ENCODE measurements around the gene REXO1. TPM values are rescaled to one million over a fixed set of nuclear protein-coding genes. Genes with fewer than 3 reads are reported as not detected.

Gene REXO1
- total and polyA plus RNA-seq, 2 donors (not counting 1 experiment from before 2014, with no cell fraction given): 72.6 to 898 TPM

GRCh38 chr19:1805401-1806183 is 42.7 kb downstream of the REXO1 start:
- Histone ChIP-seq H3K9me3 (ENCODE audit: control extremely low read depth in 1 of 3, control insufficient read depth in 2 of 3, insufficient read depth in 1 of 3, low read length in 2 of 3) (no peaks in the 10 kb centered on the region), H3K4me2 (replicated peaks; ENCODE audit: low read depth, low read length, poor library complexity, severe bottlenecking) (no peak overlapping the region), H3K9ac (ENCODE audit: low read length) (no peak overlapping the region), H3K4me1 (ENCODE audit: control insufficient read depth in 2 of 2, insufficient read depth in 2 of 2, low read length in 2 of 2) (no peaks in the 10 kb centered on the region), H3K36me3 (replicated peaks in 1 of 2; ENCODE audit: control extremely low read depth in 1 of 2, control insufficient read depth in 1 of 2, extremely low read depth in 1 of 2, insufficient read depth in 2 of 2, low read length in 1 of 2) (no peaks in the 10 kb centered on the region), H3K27ac (ENCODE audit: low read length in 2 of 2) (no peak overlapping the region), H2AFZ (ENCODE audit: insufficient read depth, low read depth, low read length, poor library complexity, severe bottlenecking) (no peak overlapping the region), H4K20me1 (ENCODE audit: control insufficient read depth, insufficient read depth, low read length, poor library complexity, severe bottlenecking) (no peaks in the 10 kb centered on the region), H3K27me3 (replicated peaks in 1 of 4; ENCODE audit: control extremely low read depth in 1 of 4, control insufficient read depth in 3 of 4, insufficient read depth in 4 of 4, low read length in 3 of 4) (no peaks in the 10 kb centered on the region), H3K4me3 (ENCODE audit: control extremely low read depth in 1 of 5, extremely low read depth in 1 of 5, insufficient read depth in 1 of 5, low read depth in 2 of 5, low read length in 4 of 5) (no peak overlapping the region), H3K79me2 (ENCODE audit: control insufficient read depth, insufficient read depth, low read length) (no peaks in the 10 kb centered on the region)
- no peaks in the 10 kb centered on the region for H3K9me3 Mint-ChIP-seq (ENCODE audit: insufficient read depth)
- H3K27me3 Mint-ChIP-seq: no peaks in the 10 kb centered on the region
- DNase-seq (no peak), ATAC-seq (ENCODE audit: low read depth) (no peak)
- no peak overlapping the region for H3K27ac Mint-ChIP-seq
- TF ChIP-seq EZH2 (IDR thresholded peaks at IDR 0.05; ENCODE audit: borderline replicate concordance, insufficient read depth, low read depth, low read length, poor library complexity, severe bottlenecking): no peak
- TF ChIP-seq CTCF (IDR thresholded peaks at IDR 0.05): no peak
- intact Hi-C loops (cut with micrococcal nuclease): no loop called here
- H3K4me1 Mint-ChIP-seq: no peaks in the 10 kb centered on the region
- no peak overlapping the region for H3K4me3 Mint-ChIP-seq
- WGBS (ENCODE audit: insufficient coverage): 95% methylated on average over 14 of the region's 24 CpGs
- ChIA-PET CTCF (interaction anchor here (1.8 kb wide), 1 partner anchor 259 kb away, joined by 4 read pairs; no protein-coding TSS in a partner anchor), POLR2A (no interaction called here)

GRCh38 chr19:1804858-1805257 is 43.4 kb downstream of the REXO1 start:
- H3K9me3 Mint-ChIP-seq (ENCODE audit: insufficient read depth): no peaks in the 10 kb centered on the region
- Histone ChIP-seq H2AFZ (ENCODE audit: insufficient read depth, low read depth, low read length, poor library complexity, severe bottlenecking) (no peak overlapping the region), H3K27me3 (replicated peaks in 1 of 4; ENCODE audit: control extremely low read depth in 1 of 4, control insufficient read depth in 3 of 4, insufficient read depth in 4 of 4, low read length in 3 of 4) (no peaks in the 10 kb centered on the region), H3K27ac (ENCODE audit: low read length in 2 of 2) (no peak overlapping the region), H3K36me3 (replicated peaks in 1 of 2; ENCODE audit: control extremely low read depth in 1 of 2, control insufficient read depth in 1 of 2, extremely low read depth in 1 of 2, insufficient read depth in 2 of 2, low read length in 1 of 2) (no peaks in the 10 kb centered on the region), H3K79me2 (ENCODE audit: control insufficient read depth, insufficient read depth, low read length) (no peaks in the 10 kb centered on the region), H3K4me2 (replicated peaks; ENCODE audit: low read depth, low read length, poor library complexity, severe bottlenecking) (no peak overlapping the region), H3K4me1 (ENCODE audit: control insufficient read depth in 2 of 2, insufficient read depth in 2 of 2, low read length in 2 of 2) (no peaks in the 10 kb centered on the region), H3K9ac (ENCODE audit: low read length) (no peak overlapping the region), H3K4me3 (ENCODE audit: control extremely low read depth in 1 of 5, extremely low read depth in 1 of 5, insufficient read depth in 1 of 5, low read depth in 2 of 5, low read length in 4 of 5) (no peak overlapping the region), H3K9me3 (ENCODE audit: control extremely low read depth in 1 of 3, control insufficient read depth in 2 of 3, insufficient read depth in 1 of 3, low read length in 2 of 3) (no peaks in the 10 kb centered on the region), H4K20me1 (ENCODE audit: control insufficient read depth, insufficient read depth, low read length, poor library complexity, severe bottlenecking) (no peaks in the 10 kb centered on the region)
- ATAC-seq (ENCODE audit: low read depth): no peak
- ChIA-PET CTCF (interaction anchor here (1.8 kb wide), 1 partner anchor 258 kb away, joined by 4 read pairs; no protein-coding TSS in a partner anchor), POLR2A (no interaction called here)
- TF ChIP-seq EZH2 (IDR thresholded peaks at IDR 0.05; ENCODE audit: borderline replicate concordance, insufficient read depth, low read depth, low read length, poor library complexity, severe bottlenecking): no peak
- no peak for TF ChIP-seq CTCF (IDR thresholded peaks at IDR 0.05)
- intact Hi-C loops (cut with micrococcal nuclease): no loop called here
- H3K27ac Mint-ChIP-seq: no peak overlapping the region
- no peak for DNase-seq
- H3K4me1 Mint-ChIP-seq: no peaks in the 10 kb centered on the region
- WGBS (ENCODE audit: insufficient coverage): 100% methylated on average over 1 of the region's 6 CpGs
- H3K4me3 Mint-ChIP-seq: no peak overlapping the region
- no peaks in the 10 kb centered on the region for H3K27me3 Mint-ChIP-seq
